Loucy (cell line): ENCODE data around the gene PANX3.

Experiments used
- EZH2phosphoT487 ChIP-seq: fragments of 200-600 bp; IDR thresholded peaks from 2 replicates; pipeline ENCODE4 v1.6.1; 2018; ENCODE audit warnings: antibody characterized with exemption, mild to moderate bottlenecking, moderate library complexity, borderline replicate concordance
- TF ChIP-seq, protein P1 (sequence below): fragments of 200-600 bp; sonication (generic); conservative IDR thresholded peaks from 2 replicates; pipeline ENCODE4 v1.5.1; 2014; ENCODE audit warnings: mild to moderate bottlenecking, antibody characterized with exemption, low read length

DNA sequence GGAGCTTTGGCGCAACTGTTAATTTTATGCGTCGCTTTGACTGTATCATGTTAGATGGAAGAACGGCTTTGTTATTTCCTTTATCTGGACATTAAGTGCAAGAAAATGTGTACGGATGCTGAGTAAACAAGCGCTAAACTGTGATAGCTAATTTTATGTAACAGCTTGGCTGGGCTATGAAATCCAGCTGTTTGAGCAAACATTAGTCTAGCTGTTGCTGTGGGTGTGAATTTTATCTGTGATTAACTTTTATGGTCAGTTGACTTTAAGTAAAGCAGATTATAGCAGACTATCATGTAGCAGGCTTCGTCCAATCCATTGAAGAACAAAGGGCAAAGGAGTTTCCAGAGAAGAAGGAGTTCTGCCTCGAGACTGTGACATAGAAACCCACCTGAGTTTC, 27.4 kb upstream of the PANX3 start:
- TF ChIP-seq, protein P1, sequence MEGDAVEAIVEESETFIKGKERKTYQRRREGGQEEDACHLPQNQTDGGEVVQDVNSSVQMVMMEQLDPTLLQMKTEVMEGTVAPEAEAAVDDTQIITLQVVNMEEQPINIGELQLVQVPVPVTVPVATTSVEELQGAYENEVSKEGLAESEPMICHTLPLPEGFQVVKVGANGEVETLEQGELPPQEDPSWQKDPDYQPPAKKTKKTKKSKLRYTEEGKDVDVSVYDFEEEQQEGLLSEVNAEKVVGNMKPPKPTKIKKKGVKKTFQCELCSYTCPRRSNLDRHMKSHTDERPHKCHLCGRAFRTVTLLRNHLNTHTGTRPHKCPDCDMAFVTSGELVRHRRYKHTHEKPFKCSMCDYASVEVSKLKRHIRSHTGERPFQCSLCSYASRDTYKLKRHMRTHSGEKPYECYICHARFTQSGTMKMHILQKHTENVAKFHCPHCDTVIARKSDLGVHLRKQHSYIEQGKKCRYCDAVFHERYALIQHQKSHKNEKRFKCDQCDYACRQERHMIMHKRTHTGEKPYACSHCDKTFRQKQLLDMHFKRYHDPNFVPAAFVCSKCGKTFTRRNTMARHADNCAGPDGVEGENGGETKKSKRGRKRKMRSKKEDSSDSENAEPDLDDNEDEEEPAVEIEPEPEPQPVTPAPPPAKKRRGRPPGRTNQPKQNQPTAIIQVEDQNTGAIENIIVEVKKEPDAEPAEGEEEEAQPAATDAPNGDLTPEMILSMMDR, result no peak
- TF ChIP-seq EZH2phosphoT487, result no peak
